NOMO-1 treated with dmso at 0.1 percent for 144 hours (cell line): ENCODE measurements around the gene UBE2QL1.
A peak's percentile ranks its signal among the peaks of the same experiment; 100 is the strongest.

ENCODE experiments used
- DNase-seq: peaks from one replicate; lab custom pipeline; 2025; ENCODE audit not compliant: unreplicated experiment; lab: John Stamatoyannopoulos, UW

UBE2QL1 gene

DNA sequence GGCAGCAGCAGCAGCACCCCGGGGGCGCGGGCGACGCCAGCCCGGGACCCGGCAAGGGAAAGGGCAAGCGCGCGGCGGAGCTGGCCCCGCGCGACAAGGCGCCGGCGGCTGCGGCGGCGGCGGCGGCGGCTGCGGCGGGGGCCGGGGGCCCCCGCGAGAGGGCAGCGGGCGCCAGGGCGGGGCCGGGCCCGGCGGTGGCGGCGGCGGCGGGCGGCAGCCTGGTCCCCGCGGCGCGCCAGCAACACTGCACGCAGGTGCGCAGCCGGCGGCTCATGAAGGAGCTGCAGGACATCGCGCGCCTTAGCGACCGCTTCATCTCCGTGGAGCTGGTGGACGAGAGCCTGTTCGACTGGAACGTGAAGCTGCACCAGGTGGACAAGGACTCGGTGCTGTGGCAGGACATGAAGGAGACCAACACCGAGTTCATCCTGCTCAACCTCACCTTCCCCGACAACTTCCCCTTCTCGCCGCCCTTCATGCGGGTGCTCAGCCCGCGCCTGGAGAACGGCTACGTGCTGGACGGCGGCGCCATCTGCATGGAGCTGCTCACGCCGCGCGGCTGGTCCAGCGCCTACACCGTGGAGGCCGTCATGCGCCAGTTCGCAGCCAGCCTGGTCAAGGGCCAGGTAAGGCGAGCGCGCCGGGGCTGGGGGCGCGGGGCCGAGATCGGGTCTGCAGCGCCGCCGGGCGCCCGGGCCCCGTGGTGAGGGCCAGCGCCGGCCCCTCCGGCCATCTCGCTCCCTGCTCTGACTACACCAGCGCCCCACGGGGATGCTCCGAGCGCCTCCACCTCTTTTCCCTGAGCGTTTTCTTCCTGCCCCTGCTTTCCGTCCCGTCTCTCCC is at the start of gene UBE2QL1:
TSS of gene UBE2QL1 (plus strand) at position 238 of the 843 bp plus-strand sequence. CDS start at position 273, 35 bp downstream.
- DNase-seq, result no peak

GRCh38 chr5:6399980-6400910 is 48.4 kb upstream of the UBE2QL1 start:
- DNase-seq, result no peak

- no peak for DNase-seq
These were observed 47.2 kb upstream of the UBE2QL1 start for GRCh38 chr5:6401410-6401809.

- DNase-seq, result peak; percentile 76
These were observed 45.7 kb upstream of the UBE2QL1 start for GRCh38 chr5:6402939-6403338.

DNA sequence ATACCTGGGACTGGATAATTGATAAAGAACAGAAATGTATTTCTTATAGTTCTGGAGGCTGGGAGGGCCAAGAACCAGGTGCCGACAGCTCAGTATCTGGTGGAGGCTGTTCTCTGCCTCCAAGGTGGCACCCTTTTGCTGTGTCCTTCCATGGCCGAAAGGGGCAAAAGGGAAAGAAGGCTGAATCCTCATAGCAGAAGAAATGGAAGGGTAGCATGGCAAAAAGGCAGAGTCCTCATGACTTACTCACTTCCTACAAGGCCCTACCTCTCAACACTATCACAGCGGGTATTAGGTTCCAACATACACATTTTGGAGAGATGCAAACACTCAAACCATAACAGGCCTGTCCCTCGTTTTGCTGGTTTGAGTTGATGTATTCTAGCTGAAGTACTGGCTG is 45.2 kb upstream of the UBE2QL1 start:
- no peak for DNase-seq

DNA sequence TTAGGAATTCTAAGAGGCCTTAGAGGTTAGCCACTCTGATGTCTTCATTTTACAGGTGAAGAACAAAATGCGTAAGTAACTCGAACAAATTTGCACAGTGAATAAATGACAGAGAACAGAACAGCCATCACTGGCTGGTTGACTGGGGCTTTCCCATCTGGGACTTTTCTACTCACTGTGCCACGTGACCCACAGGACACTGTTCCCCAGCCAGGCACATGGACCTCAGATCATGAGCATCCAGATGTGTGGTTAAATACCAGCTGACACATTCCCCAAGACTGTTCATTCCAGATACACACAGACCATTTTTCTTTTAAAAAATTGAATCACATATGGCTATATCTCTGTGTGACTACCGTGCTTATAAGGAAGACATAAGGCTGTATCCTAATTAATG is 44.5 kb upstream of the UBE2QL1 start:
- DNase-seq, result no peak

GRCh38 chr5:6405591-6405990 is 43.1 kb upstream of the UBE2QL1 start:
- DNase-seq, result no peak

GRCh38 chr5:6407558-6408259 is 41.0 kb upstream of the UBE2QL1 start:
- DNase-seq, result no peak

DNA sequence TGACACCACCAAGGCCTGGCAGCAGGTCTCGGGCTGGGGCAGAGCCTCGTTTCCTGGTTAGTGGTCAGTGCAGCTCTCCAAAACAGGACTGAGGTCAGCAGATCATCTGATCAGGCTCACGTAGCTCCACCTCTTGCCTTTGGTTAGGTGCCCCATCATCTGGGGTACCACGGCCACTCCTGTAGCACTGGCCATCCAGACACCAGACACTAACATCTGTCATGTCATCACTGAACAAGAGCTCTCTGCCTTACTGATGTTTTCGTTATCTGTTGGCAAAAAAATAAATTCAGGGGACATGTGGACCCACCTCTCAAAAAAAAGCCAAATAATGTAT is 40.4 kb upstream of the UBE2QL1 start:
- DNase-seq, result no peak

DNA sequence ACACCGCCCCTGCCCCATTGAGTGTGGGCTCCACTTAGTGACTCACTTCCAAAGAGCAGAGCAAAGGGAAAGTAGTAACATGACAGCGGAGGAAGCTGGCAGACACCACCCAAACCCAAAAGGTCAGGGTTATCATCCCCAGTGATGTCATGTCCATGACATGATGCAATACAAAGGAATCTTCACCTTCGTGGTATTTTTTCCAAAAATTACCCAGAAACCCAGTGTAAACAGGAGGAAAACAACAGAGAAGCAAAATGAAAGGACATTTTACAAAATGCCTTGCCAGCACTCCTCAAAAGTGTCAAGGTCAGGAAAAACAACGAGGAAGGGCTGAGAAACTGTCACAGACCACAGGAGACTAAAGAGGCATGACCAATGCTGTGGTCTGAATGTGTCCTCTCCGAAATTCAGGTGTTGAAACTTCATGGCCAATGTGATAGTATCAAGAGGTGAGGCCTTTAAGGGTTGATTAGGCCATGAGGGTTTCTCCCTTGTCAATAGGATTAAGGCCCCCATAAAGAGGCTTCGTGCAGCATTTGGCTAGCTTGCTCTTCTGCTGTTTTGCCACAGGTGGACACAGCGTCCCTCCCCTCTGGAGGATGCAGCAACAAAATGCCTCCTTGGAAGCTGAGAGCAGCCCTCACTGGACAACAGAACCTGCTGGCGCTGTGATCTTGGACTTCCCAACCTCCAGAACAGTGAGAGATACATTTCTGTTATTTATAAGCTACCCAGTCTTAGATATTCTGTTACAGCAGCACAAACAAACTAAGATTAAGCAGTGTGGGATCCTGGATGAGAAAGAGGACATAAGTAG is 39.8 kb upstream of the UBE2QL1 start:
- no peak for DNase-seq

DNA sequence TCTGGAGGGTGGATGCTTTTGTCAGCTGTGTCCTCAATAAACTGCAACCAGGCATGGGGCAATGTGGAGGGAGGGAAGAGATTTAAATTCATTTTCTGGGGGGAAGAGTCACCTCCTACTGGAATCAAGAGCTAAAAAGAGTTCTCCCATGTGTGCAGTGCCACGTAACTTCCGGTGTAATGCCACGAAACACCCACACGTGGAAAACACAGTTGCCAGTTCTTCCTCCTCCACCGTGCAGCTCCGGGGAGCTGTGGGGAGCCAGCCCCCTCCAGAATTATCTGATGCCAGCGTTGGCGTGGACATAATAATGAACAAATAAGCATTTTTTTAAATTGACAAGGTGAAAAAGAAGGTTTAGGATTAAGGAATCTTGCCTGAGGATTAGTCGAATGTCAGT is 38.2 kb upstream of the UBE2QL1 start:
- no peak for DNase-seq

GRCh38 chr5:6411141-6411540 is 37.5 kb upstream of the UBE2QL1 start:
- no peak for DNase-seq

GRCh38 chr5:6412811-6413210 is 35.8 kb upstream of the UBE2QL1 start:
- no peak for DNase-seq

GRCh38 chr5:6417657-6418056 is 31.0 kb upstream of the UBE2QL1 start:
- DNase-seq, result no peak

- DNase-seq, result no peak
These were observed 29.9 kb upstream of the UBE2QL1 start for GRCh38 chr5:6418679-6419276.

GRCh38 chr5:6419340-6419852 is 29.3 kb upstream of the UBE2QL1 start:
- DNase-seq, result no peak

- no peak for DNase-seq
These were observed 25.1 kb upstream of the UBE2QL1 start for GRCh38 chr5:6423327-6424109.

GRCh38 chr5:6424110-6424659 is 24.5 kb upstream of the UBE2QL1 start:
- DNase-seq, result no peak

DNA sequence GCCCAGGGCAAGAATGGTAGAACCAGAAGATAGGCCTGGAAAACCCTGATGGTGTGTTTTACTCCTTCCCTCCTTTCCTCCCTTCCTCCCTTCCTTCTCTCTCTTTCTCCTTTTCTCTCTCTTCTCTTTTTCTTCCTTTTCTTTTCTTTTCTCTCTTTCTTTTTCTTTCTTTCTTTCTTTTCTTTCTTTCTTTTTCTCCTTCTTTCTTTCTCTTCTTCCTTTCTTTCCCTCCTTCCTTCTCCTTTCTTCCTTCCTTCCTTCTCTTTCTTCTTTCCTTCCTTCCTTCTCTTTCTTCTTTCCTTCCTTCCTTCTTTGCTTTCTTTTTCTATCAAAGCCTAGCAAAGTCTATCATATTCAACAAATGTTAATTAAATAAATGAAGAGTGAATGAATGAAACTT is 24.0 kb upstream of the UBE2QL1 start:
- DNase-seq, result no peak
